Endothelial cell of umbilical vein (primary cell): ENCODE results near the gene LARGE1. TPM values are rescaled to one million over a fixed set of nuclear protein-coding genes. Genes with fewer than 3 reads are reported as not detected.

Experiments
- BruUV-seq: library from RNA; stranded (reverse); fragments of 400-500 nt; replicated peaks from 2 replicates; lab custom pipeline; 2021; lab: Mats Ljungman, UMichigan
- CTCF ChIA-PET: fragments of 300-600, 350-600 bp; sonication (Branson Sonifier 250); formaldehyde crosslinking; loops from one replicate; lab custom pipeline; 2021; ENCODE audit warnings: antibody characterized with exemption, inconsistent platforms; lab: Charles Lee
- POLR2A ChIA-PET: fragments of 300-600, 350-600 bp; sonication (Branson Sonifier 250); formaldehyde crosslinking; loops from one replicate; lab custom pipeline; 2021; ENCODE audit warnings: antibody characterized with exemption, inconsistent platforms; lab: Charles Lee
- DNase-seq: peaks from one replicate; pipeline ENCODE4 v3.0.0-alpha.2; 2011; ENCODE audit warnings: low read depth, low spot score
- FAIRE-seq: peaks from 2 replicates; lab custom pipeline; 2011; peaks lifted over from hg19 to GRCh38; lab: Jason Lieb, UNC
- H2AFZ ChIP-seq: 2 replicates; pipeline ENCODE4 v1.6.0; 2012; ENCODE audit warnings: low read depth, low read length, control low read depth, inconsistent platforms
- H3K27ac ChIP-seq: 2 replicates; pipeline ENCODE4 v1.5.1; 2011; ENCODE audit warnings: low read depth, mild to moderate bottlenecking, control low read depth, low read length, moderate library complexity; ENCODE audit not compliant: insufficient read depth
- H3K27me3 ChIP-seq, 2 experiments: 2 replicates each; pipeline versions ENCODE4 v1.6.0 to v1.6.1; 2011; ENCODE audit warnings: low read length in 2 of 2, mixed read lengths in 1 of 2; ENCODE audit not compliant: control insufficient read depth in 2 of 2, insufficient read depth in 2 of 2
- H3K36me3 ChIP-seq, 2 experiments: 2 replicates in 1 of 2; 3 replicates in 1 of 2; pipeline ENCODE4 v1.5.1; 2011; ENCODE audit warnings: low read length in 2 of 2, mild to moderate bottlenecking in 1 of 2, moderate library complexity in 1 of 2; ENCODE audit not compliant: control insufficient read depth in 2 of 2, insufficient read depth in 2 of 2; ENCODE audit errors: extremely low read depth in 1 of 2
- H3K4me1 ChIP-seq: 3 replicates; pipeline ENCODE4 v1.5.1; 2011; ENCODE audit warnings: mild to moderate bottlenecking, low read length; ENCODE audit not compliant: control insufficient read depth, insufficient read depth; ENCODE audit errors: extremely low read depth
- H3K4me2 ChIP-seq: 2 replicates; pipeline ENCODE4 v1.6.1; 2011; ENCODE audit warnings: low read length, control low read depth, mixed read lengths; ENCODE audit not compliant: insufficient read depth
- H3K4me3 ChIP-seq, 3 experiments: fragments of 200-600 bp in 1 of 3; sonication (generic), shearing (Covaris generic) in 1 of 3; replicated peaks in 1 of 3; 2 replicates each; pipeline ENCODE4 v1.5.1; 2011 to 2016; ENCODE audit warnings: control low read depth in 3 of 3, low read length in 3 of 3, mild to moderate bottlenecking in 2 of 3, inconsistent platforms in 1 of 3, low read depth in 1 of 3, moderate library complexity in 1 of 3; ENCODE audit not compliant: insufficient read depth in 1 of 3
- H3K79me2 ChIP-seq: 2 replicates; pipeline ENCODE4 v1.6.0; 2012; ENCODE audit warnings: low read length, inconsistent platforms; ENCODE audit not compliant: control insufficient read depth, insufficient read depth
- H3K9ac ChIP-seq: replicated peaks from 2 replicates; pipeline ENCODE3; 2011; ENCODE audit warnings: low read length, control low read depth; ENCODE audit not compliant: insufficient read depth; ENCODE audit errors: extremely low read depth
- H3K9me1 ChIP-seq: replicated peaks from 3 replicates; pipeline ENCODE4 v1.6.0; 2011; ENCODE audit warnings: mild to moderate bottlenecking, low read length; ENCODE audit not compliant: control insufficient read depth, insufficient read depth; ENCODE audit errors: extremely low read depth
- H3K9me3 ChIP-seq: replicated peaks from 2 replicates; pipeline ENCODE4 v1.5.1; 2012; ENCODE audit warnings: low read length, inconsistent platforms; ENCODE audit not compliant: control insufficient read depth, insufficient read depth
- H4K20me1 ChIP-seq: replicated peaks from 2 replicates; pipeline ENCODE3; 2011; ENCODE audit warnings: mild to moderate bottlenecking, low read length; ENCODE audit not compliant: control insufficient read depth, insufficient read depth; ENCODE audit errors: extremely low read depth
- CTCF ChIP-seq, 2 donors: IDR thresholded peaks; 1 replicate in 1 of 2; 2 replicates in 1 of 2; pipeline ENCODE4 v1.5.1; 2011; ENCODE audit warnings: low read length in 2 of 2, mild to moderate bottlenecking in 2 of 2, moderate library complexity in 2 of 2, control low read depth in 1 of 2, inconsistent platforms in 1 of 2, low read depth in 1 of 2; ENCODE audit not compliant: insufficient read depth in 1 of 2; ENCODE audit errors: extremely low read depth in 1 of 2
- EZH2 ChIP-seq: IDR thresholded peaks from 2 replicates; pipeline ENCODE4 v1.6.1; 2012; ENCODE audit warnings: borderline replicate concordance, low read depth, mild to moderate bottlenecking, moderate library complexity, low read length, inconsistent platforms; ENCODE audit not compliant: severe bottlenecking
- FOS ChIP-seq: IDR thresholded peaks from 2 replicates; pipeline ENCODE4 v1.6.1; 2011; ENCODE audit warnings: mild to moderate bottlenecking, low read length, moderate library complexity, borderline replicate concordance; ENCODE audit not compliant: insufficient read depth
- GATA2 ChIP-seq: IDR thresholded peaks from 2 replicates; pipeline ENCODE4 v1.7.0; 2011; ENCODE audit warnings: low read depth, mild to moderate bottlenecking, moderate library complexity, mixed read lengths, low read length; ENCODE audit not compliant: insufficient read length, insufficient read depth
- MYC ChIP-seq: IDR thresholded peaks from one replicate; pipeline ENCODE4 v1.6.1; 2011; ENCODE audit warnings: mild to moderate bottlenecking, low read depth, low read length
- POLR2A ChIP-seq: IDR thresholded peaks from 2 replicates; pipeline ENCODE4 v1.6.1; 2012; ENCODE audit warnings: low read depth, mild to moderate bottlenecking, control low read depth, low read length
- POLR2AphosphoS5 ChIP-seq: IDR thresholded peaks from 2 replicates; pipeline ENCODE4 v1.6.1; 2012; ENCODE audit warnings: low read depth, mild to moderate bottlenecking, control low read depth, low read length, moderate library complexity; ENCODE audit not compliant: insufficient read depth
- dilution Hi-C: fragments of 300-500 bp; cut with MboI; formaldehyde crosslinking; loops from one replicate; pipeline ENCODE4 v1.15.0; 2019; ENCODE audit warnings: low sequenced_read_pairs; ENCODE audit not compliant: extremely low pct_ligation_motif_present
- intact Hi-C: fragments of 100-400 bp; cut with micrococcal nuclease; formaldehyde crosslinking; loops from one replicate; pipeline ENCODE4 v1.10.0; 2022
- polyA plus RNA-seq, 4 experiments: library from polyadenylated mRNA; depleted of rRNA in 3 of 4; stranded (reverse) in 3 of 4; unstranded in 1 of 4; fragments of >200 nt; gene quantifications; 2 replicates each; pipeline versions ENCODE4 v1.2.1 to v1.2.3, GENCODE V29; 2011 to 2012; ENCODE audit warnings: missing spikeins in 1 of 4
- total RNA-seq: library from RNA; stranded (reverse); gene quantifications from 2 replicates; pipeline ENCODE4 v1.2.3, GENCODE V29; 2021

LARGE1 gene
- total and polyA plus RNA-seq, 2 donors (not counting 3 experiments of a cell fraction or from before 2014, with no cell fraction given), result 0.95 to 4.4 TPM

DNA sequence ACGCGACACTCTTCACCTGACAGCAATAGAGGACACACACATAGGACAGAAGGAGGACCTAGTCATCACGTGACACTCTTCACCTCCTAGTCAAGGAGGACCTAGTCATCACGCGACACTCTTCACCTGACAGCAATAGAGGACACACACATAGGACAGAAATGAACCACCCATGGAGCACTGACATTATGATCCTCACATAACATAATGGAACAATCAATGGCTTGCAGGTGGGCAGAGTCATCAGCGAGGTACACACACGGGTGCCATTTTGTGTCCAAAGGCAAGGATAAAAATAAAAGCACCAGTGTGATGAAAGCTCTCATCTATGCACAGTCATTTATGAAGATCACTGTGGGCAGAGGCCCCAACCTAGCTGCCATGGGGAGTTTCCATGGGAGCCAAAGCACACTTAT, 354.7 kb downstream of the LARGE1 start:
- dilution Hi-C loops, result no loop called here
- POLR2A ChIA-PET, result no interaction called here
- no TSS peak for BruUV-seq
- DNase-seq (no peak), FAIRE-seq (no peak)
- no peak overlapping the region for H3K9ac ChIP-seq
- H2AFZ ChIP-seq, result no peak overlapping the region
- H3K79me2 ChIP-seq, result no peaks in the 10 kb centered on the region
- H3K36me3 ChIP-seq, result no peaks in the 10 kb centered on the region
- H3K9me1 ChIP-seq, result no peaks in the 10 kb centered on the region
- no peaks in the 10 kb centered on the region for H3K27me3 ChIP-seq
- no peak overlapping the region for H3K27ac ChIP-seq
- H4K20me1 ChIP-seq, result no peaks in the 10 kb centered on the region
- H3K9me3 ChIP-seq, result peaks cover 8% of the 10 kb centered on the region
- no peaks in the 10 kb centered on the region for H3K4me1 ChIP-seq
- no peak overlapping the region for H3K4me3 ChIP-seq
- CTCF ChIA-PET, result no interaction called here
- intact Hi-C loops, result no loop called here
- TF ChIP-seq GATA2, result no peak
- no peak for TF ChIP-seq POLR2A
- TF ChIP-seq FOS, result no peak
- TF ChIP-seq EZH2, result no peak
- no peak for TF ChIP-seq CTCF (IDR thresholded peaks at IDR 0.05; ENCODE audit: extremely low read depth in 1 of 2, insufficient read depth in 1 of 2, low read depth in 1 of 2, low read length in 2 of 2)
- no peak overlapping the region for H3K4me2 ChIP-seq

GRCh38 chr22:33564683-33565082, 355.6 kb downstream of the LARGE1 start:
- POLR2A ChIA-PET, result no interaction called here
- H3K36me3 ChIP-seq, result no peaks in the 10 kb centered on the region
- no peaks in the 10 kb centered on the region for H4K20me1 ChIP-seq
- BruUV-seq, result no TSS peak
- FAIRE-seq (no peak), DNase-seq (no peak)
- no peak for TF ChIP-seq POLR2AphosphoS5
- TF ChIP-seq GATA2, result no peak
- TF ChIP-seq CTCF (IDR thresholded peaks at IDR 0.05; ENCODE audit: extremely low read depth in 1 of 2, insufficient read depth in 1 of 2, low read depth in 1 of 2, low read length in 2 of 2), result no peak
- no peak for TF ChIP-seq EZH2
- no peak for TF ChIP-seq MYC
- peaks cover 10% of the 10 kb centered on the region for H3K9me3 ChIP-seq
- CTCF ChIA-PET, result no interaction called here
- no peak overlapping the region for H3K9ac ChIP-seq
- H3K4me3 ChIP-seq, result no peak overlapping the region
- dilution Hi-C loops, result no loop called here
- H3K79me2 ChIP-seq, result no peaks in the 10 kb centered on the region
- H3K27ac ChIP-seq, result no peak overlapping the region
- H3K4me1 ChIP-seq, result no peaks in the 10 kb centered on the region
- no peaks in the 10 kb centered on the region for H3K9me1 ChIP-seq
- H3K4me2 ChIP-seq, result no peak overlapping the region
- intact Hi-C loops, result no loop called here
- no peaks in the 10 kb centered on the region for H3K27me3 ChIP-seq
- no peak overlapping the region for H2AFZ ChIP-seq
